K562 (cell line): ENCODE results near the gene SIRT7. TPM values are rescaled to one million over a fixed set of nuclear protein-coding genes. Genes with fewer than 3 reads are reported as not detected.
A peak's percentile ranks its signal among the peaks of the same experiment; 100 is the strongest.

Experiments used
- ATAC-seq: fragments of 200-7000 bp; cut with Tn5 transposase; 3 replicates; pipeline ENCODE4 v1.9.1; 2020; ENCODE audit warnings: moderate library complexity
- BruUV-seq: library from RNA; stranded (reverse); fragments of 400-500 nt; replicated peaks from 2 replicates; lab custom pipeline; 2021; lab: Mats Ljungman, UMichigan
- CTCF ChIA-PET: fragments of 300-600 bp; formaldehyde crosslinking; extraction: SDS; loops from one replicate; lab custom pipeline; 2021; ENCODE audit warnings: low intra/inter-chr PET ratio; lab: Yijun Ruan, JAX
- POLR2A ChIA-PET: fragments of 300-600, 350-650 bp; sonication (Branson Sonifier 250); formaldehyde crosslinking; extraction: SDS; loops from one replicate; lab custom pipeline; 2021; ENCODE audit warnings: antibody characterized with exemption, inconsistent platforms; lab: Yijun Ruan, JAX
- DNase-seq, 4 experiments: peaks; one replicate each; pipeline versions ENCODE4 v3.0.0 to v3.0.0-alpha.2; 2011 to 2018; ENCODE audit warnings: low spot score in 3 of 4, mixed read lengths in 3 of 4; ENCODE audit errors: extremely low read depth in 1 of 4
- FAIRE-seq: peaks from 2 replicates; lab custom pipeline; 2011; peaks lifted over from hg19 to GRCh38; lab: Jason Lieb, UNC
- H2AFZ ChIP-seq: 2 replicates; pipeline ENCODE4 v1.6.0; 2011; ENCODE audit warnings: low read depth, low read length, control low read depth, inconsistent platforms
- H3K27ac ChIP-seq: fragments of 200-600 bp; 3 replicates; pipeline ENCODE4 v1.8.0; 2011; ENCODE audit warnings: low read depth, mild to moderate bottlenecking, control low read depth, inconsistent platforms, low read length, moderate library complexity, mixed read lengths; ENCODE audit errors: extremely low read depth
- H3K27me3 ChIP-seq, 2 experiments: fragments of 300-600 bp in 1 of 2; 2 replicates in 1 of 2; 3 replicates in 1 of 2; pipeline versions ENCODE4 v1.6.0 to v1.8.0; 2011; ENCODE audit warnings: inconsistent platforms in 2 of 2, low read length in 2 of 2, mild to moderate bottlenecking in 1 of 2, mixed read lengths in 1 of 2, moderate library complexity in 1 of 2; ENCODE audit not compliant: control insufficient read depth in 2 of 2, insufficient read depth in 2 of 2
- H3K36me3 ChIP-seq: fragments of 300-600 bp; 3 replicates; pipeline ENCODE4 v1.8.0; 2011; ENCODE audit warnings: mild to moderate bottlenecking, low read length, inconsistent platforms; ENCODE audit not compliant: control insufficient read depth, insufficient read depth
- H3K4me1 ChIP-seq, 2 experiments: fragments of 200-600 bp in 1 of 2; replicated peaks in 1 of 2; 2 replicates in 1 of 2; 3 replicates in 1 of 2; pipeline versions ENCODE4 v1.5.1 to v1.8.0; 2011; ENCODE audit warnings: inconsistent platforms in 2 of 2, low read length in 2 of 2, mild to moderate bottlenecking in 1 of 2, mixed read lengths in 1 of 2, moderate library complexity in 1 of 2; ENCODE audit not compliant: control insufficient read depth in 2 of 2, insufficient read depth in 2 of 2
- H3K4me2 ChIP-seq: 2 replicates; pipeline ENCODE4 v1.6.1; 2011; ENCODE audit warnings: low read length, control low read depth, inconsistent platforms, mixed read lengths; ENCODE audit not compliant: insufficient read depth
- H3K4me3 ChIP-seq: fragments of 200-600 bp; sonication (generic), shearing (Covaris generic); 2 replicates; pipeline ENCODE4 v1.5.1; 2016; ENCODE audit warnings: control low read depth, inconsistent platforms
- H3K79me2 ChIP-seq: fragments of 200-600 bp; 3 replicates; pipeline ENCODE4 v1.8.0; 2011; ENCODE audit warnings: low read length, inconsistent platforms; ENCODE audit not compliant: control insufficient read depth, insufficient read depth
- H3K9ac ChIP-seq, 2 experiments: 2 replicates each; pipeline versions ENCODE4 v1.6.0 to v1.6.1; 2011; ENCODE audit warnings: low read depth in 2 of 2, low read length in 2 of 2, control low read depth in 1 of 2, inconsistent platforms in 1 of 2, mild to moderate bottlenecking in 1 of 2, mixed read lengths in 1 of 2; ENCODE audit not compliant: insufficient read depth in 1 of 2
- H3K9me1 ChIP-seq: one replicate; pipeline ENCODE4 v1.6.0; 2011; ENCODE audit warnings: inconsistent platforms, mild to moderate bottlenecking, low read length, moderate library complexity; ENCODE audit not compliant: control insufficient read depth, insufficient read depth
- H3K9me3 ChIP-seq: replicated peaks from 2 replicates; pipeline ENCODE4 v1.5.1; 2011; ENCODE audit warnings: low read depth, low read length, inconsistent platforms; ENCODE audit not compliant: control insufficient read depth, insufficient read depth
- H4K20me1 ChIP-seq: replicated peaks from 2 replicates; pipeline ENCODE4 v1.6.1; 2011; ENCODE audit warnings: low read length, inconsistent platforms, mixed read lengths; ENCODE audit not compliant: control insufficient read depth, insufficient read depth
- ETS2 ChIP-seq: IDR thresholded peaks from 2 replicates; pipeline ENCODE4 v1.6.1; 2016; ENCODE audit warnings: borderline replicate concordance, missing genetic modification characterization, mild to moderate bottlenecking, moderate library complexity, missing compliant biosample characterization; ENCODE audit not compliant: poor library complexity, severe bottlenecking
- HNRNPUL1 ChIP-seq: fragments of 200-400 bp; formaldehyde crosslinking; IDR thresholded peaks from 2 replicates; pipeline ENCODE4 v1.6.1; 2017; ENCODE audit warnings: low read length
- MTA1 ChIP-seq: fragments of 450-650 bp; IDR thresholded peaks from 2 replicates; pipeline ENCODE4 v1.6.1; 2017; ENCODE audit warnings: borderline replicate concordance
- MYNN ChIP-seq, 2 experiments: sonication (generic); formaldehyde crosslinking in 1 of 2; IDR thresholded peaks; 2 replicates each; pipeline versions ENCODE4 v1.5.0 to v1.6.1; 2016 to 2020; ENCODE audit warnings: antibody characterized with exemption in 1 of 2, missing genetic modification reagents in 1 of 2
- PCBP2 ChIP-seq: fragments of 200-400 bp; formaldehyde crosslinking; IDR thresholded peaks from 2 replicates; pipeline ENCODE4 v1.6.1; 2018; ENCODE audit warnings: low read length, low read depth, mild to moderate bottlenecking, moderate library complexity; ENCODE audit not compliant: poor library complexity, severe bottlenecking
- PRPF4 ChIP-seq: fragments of 200-400 bp; formaldehyde crosslinking; IDR thresholded peaks from one replicate; pipeline ENCODE4 v1.6.1; 2017; ENCODE audit warnings: low read length, low read depth, mild to moderate bottlenecking; ENCODE audit not compliant: insufficient read depth, poor library complexity, severe bottlenecking
- RCOR1 ChIP-seq, 2 experiments: IDR thresholded peaks; 2 replicates each; pipeline ENCODE4 v1.6.1; 2012; ENCODE audit warnings: low read depth in 2 of 2, low read length in 2 of 2, borderline replicate concordance in 1 of 2, improper control_type of control experiment in 1 of 2
- STAG1 ChIP-seq: sonication (generic); formaldehyde crosslinking; IDR thresholded peaks from 2 replicates; pipeline ENCODE4 v1.5.0; 2020; ENCODE audit warnings: missing genetic modification reagents, borderline replicate concordance
- WGBS: fragments of 100-300 bp; shearing (Covaris generic); methylation state at CpG from one replicate; pipeline ENCODE4 v1.1.6; 2016; ENCODE audit warnings: low coverage, mixed read lengths; ENCODE audit not compliant: insufficient coverage; ENCODE audit errors: missing lambda C conversion rate; 5-methylcytosine and 5-hydroxymethylcytosine counted together
- in situ Hi-C: fragments of 300-500 bp; cut with MboI; formaldehyde crosslinking; loops from 4 replicates; pipeline ENCODE4 v1.15.0; 2018; ENCODE audit warnings: inconsistent platforms, mixed read lengths
- intact Hi-C: fragments of 100-400 bp; cut with micrococcal nuclease; formaldehyde crosslinking; loops from 2 replicates; pipeline ENCODE4 v1.14.2; 2022
- polyA plus RNA-seq, 8 experiments: library from polyadenylated mRNA; depleted of rRNA in 4 of 8; stranded (reverse) in 5 of 8; unstranded in 3 of 8; fragments of >200 nt; fragmentation: Nextera tagmentation in 2 of 8; fragmentation: Illumina TruSeq in 1 of 8; extraction: Ambion mirVana in 2 of 8; extraction: Trizol in 1 of 8; gene quantifications; 2 replicates each; pipeline versions ENCODE4 v1.2.1 to v1.2.3, GENCODE V29; 2011 to 2014; ENCODE audit warnings: inconsistent platforms in 1 of 8, missing spikeins in 1 of 8
- total RNA-seq, 7 experiments: library from RNA; depleted of rRNA in 6 of 7; stranded (reverse); fragments of >200 nt in 6 of 7; fragmentation: Illumina TruSeq in 2 of 7; extraction: Trizol in 2 of 7; gene quantifications; 2 replicates each; pipeline versions ENCODE4 v1.2.1 to v1.2.3, GENCODE V29; 2011 to 2021; ENCODE audit warnings: low replicate concordance in 1 of 7
- TF ChIP-seq, protein P1 (sequence below): fragments of 450-650 bp; IDR thresholded peaks from 2 replicates; pipeline ENCODE4 v1.6.1; 2017; ENCODE audit warnings: antibody characterized with exemption, mild to moderate bottlenecking
- TF ChIP-seq, protein P2 (sequence below): sonication (generic); formaldehyde crosslinking; IDR thresholded peaks from 2 replicates; pipeline ENCODE4 v1.8.0; 2022; ENCODE audit warnings: mild to moderate bottlenecking, missing genetic modification reagents
- TF ChIP-seq, protein P3 (sequence below): fragments of 200-800 bp; sonication (Bioruptor generic); IDR thresholded peaks from 2 replicates; pipeline ENCODE4 v1.6.1; 2017; ENCODE audit warnings: missing genetic modification characterization, missing compliant biosample characterization

SIRT7 gene
- total and polyA plus RNA-seq, 9 of the 15 experiments (the other 6 are each of a cell fraction or from before 2014, with no cell fraction given), result 1.6 to 54.8 (median 20.3) TPM

DNA sequence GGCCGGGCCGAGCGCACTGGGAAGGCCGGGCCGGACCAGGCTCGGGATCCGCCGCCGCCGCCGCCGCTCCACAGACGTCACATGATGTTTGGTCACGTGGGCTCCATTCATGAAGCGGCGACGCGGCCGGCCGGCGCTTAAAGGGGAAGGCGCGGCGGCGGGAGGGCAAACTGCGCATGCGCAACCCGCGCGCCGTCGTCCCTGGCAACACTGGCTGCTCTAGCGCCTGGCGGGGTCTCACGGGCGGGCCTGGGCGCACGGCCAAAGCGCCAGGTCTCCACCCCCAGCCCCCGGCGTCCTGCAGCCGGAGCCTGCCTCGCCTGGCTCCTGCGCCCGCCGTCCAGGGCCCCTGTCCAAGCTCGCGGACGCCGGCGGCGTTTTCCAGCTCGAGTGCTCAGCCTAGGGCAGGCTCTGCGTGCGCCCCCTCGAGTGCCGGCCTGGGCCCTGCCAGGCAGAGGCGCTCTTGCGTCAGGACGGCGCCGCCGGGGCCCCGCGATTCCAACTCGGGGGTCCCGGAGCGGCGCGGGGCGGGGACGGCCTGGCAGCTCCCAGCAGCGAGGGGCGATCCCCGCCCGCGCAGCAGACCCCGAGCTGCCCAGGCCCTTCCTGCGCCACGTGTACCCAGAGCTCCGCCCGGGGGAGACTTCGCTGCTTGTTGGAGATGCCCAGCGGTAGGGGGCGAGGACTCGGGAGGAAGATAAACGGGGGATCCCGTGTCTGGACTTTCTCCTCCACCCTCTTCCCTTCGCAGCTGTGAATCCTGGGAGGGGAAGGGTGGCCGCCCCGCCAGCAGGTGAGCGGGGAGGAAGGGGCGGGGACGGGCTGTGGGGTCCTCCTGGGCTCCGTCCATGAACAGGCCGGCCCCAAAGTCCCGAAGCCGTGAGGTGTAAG, 9.9 kb upstream of the SIRT7 start, which contains the start of gene MAFG (continued):
- TF ChIP-seq STAG1 (no peak), HNRNPUL1 (no peak)

DNA sequence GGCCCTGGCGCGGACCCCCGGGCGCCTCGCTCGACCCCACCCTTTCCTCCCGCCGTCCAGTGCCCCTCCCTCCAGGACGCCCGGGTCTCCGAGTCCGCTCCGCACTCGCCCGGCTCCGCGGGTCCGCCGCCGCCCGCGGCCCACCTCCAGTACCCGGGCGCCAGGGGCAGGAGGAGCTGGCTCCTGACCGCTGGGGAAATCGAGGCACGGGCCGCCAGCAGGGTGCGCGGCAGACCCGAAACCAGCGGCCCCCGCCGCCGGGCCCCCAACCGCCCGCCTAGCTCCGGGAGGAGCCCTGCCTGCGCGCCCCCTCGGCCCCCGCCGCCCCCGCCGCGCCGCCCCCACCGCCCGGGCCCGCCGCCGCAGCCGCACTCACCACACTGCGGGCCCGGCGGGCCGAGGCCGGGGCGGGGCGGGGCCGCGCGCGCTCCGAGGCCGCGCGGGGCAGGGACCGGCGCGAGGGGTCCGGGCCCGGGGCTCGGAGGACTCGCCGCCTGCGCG, 9.2 kb upstream of the SIRT7 start:
- H3K36me3 ChIP-seq, result peaks cover 8% of the 10 kb centered on the region; the same call in 2 of the 3 replicates
- intact Hi-C loops (no loop called here), in situ Hi-C loops (no loop called here)
- H3K9me1 ChIP-seq, result peaks cover 6% of the 10 kb centered on the region
- peaks cover 69% of the 10 kb centered on the region for H3K79me2 ChIP-seq
- BruUV-seq, result no TSS peak
- ChIA-PET POLR2A (interaction anchor here (0.7 to 4.8 kb wide), 9 partner anchors 9 to 244 kb away, joined by 3 to 32 read pairs (median 5); partner anchors contain the start of genes ARL16, HGS and PYCR1), CTCF (interaction anchor here (0.8 kb wide), 1 partner anchor 11 kb away, joined by 3 read pairs; no protein-coding TSS in a partner anchor)
- H3K4me3 ChIP-seq, result peak overlapping the region; percentile 81
- no peak overlapping the region for H2AFZ ChIP-seq
- ATAC-seq (no peak), FAIRE-seq (no peak), DNase-seq (peak in 1 of 4 experiments; percentile 74)
- no peaks in the 10 kb centered on the region for H3K27me3 ChIP-seq
- 0% methylated on average over 4 of the region's 78 CpGs for WGBS
- H4K20me1 ChIP-seq, result peaks cover 11% of the 10 kb centered on the region
- peak overlapping the region; percentile 98 for H3K27ac ChIP-seq
- no peaks in the 10 kb centered on the region for H3K9me3 ChIP-seq
- peaks cover 39 to 95% of the 10 kb centered on the region in 2 experiments for H3K4me1 ChIP-seq
- H3K4me2 ChIP-seq, result peak overlapping the region; percentile 89
- peak overlapping the region; percentile 93 to 95 for H3K9ac ChIP-seq
- peak; percentile 11 for TF ChIP-seq PCBP2
- TF ChIP-seq PRPF4, result peak; percentile 15
- no peak for TF ChIP-seq ETS2 (tag)
- TF ChIP-seq, protein P1, sequence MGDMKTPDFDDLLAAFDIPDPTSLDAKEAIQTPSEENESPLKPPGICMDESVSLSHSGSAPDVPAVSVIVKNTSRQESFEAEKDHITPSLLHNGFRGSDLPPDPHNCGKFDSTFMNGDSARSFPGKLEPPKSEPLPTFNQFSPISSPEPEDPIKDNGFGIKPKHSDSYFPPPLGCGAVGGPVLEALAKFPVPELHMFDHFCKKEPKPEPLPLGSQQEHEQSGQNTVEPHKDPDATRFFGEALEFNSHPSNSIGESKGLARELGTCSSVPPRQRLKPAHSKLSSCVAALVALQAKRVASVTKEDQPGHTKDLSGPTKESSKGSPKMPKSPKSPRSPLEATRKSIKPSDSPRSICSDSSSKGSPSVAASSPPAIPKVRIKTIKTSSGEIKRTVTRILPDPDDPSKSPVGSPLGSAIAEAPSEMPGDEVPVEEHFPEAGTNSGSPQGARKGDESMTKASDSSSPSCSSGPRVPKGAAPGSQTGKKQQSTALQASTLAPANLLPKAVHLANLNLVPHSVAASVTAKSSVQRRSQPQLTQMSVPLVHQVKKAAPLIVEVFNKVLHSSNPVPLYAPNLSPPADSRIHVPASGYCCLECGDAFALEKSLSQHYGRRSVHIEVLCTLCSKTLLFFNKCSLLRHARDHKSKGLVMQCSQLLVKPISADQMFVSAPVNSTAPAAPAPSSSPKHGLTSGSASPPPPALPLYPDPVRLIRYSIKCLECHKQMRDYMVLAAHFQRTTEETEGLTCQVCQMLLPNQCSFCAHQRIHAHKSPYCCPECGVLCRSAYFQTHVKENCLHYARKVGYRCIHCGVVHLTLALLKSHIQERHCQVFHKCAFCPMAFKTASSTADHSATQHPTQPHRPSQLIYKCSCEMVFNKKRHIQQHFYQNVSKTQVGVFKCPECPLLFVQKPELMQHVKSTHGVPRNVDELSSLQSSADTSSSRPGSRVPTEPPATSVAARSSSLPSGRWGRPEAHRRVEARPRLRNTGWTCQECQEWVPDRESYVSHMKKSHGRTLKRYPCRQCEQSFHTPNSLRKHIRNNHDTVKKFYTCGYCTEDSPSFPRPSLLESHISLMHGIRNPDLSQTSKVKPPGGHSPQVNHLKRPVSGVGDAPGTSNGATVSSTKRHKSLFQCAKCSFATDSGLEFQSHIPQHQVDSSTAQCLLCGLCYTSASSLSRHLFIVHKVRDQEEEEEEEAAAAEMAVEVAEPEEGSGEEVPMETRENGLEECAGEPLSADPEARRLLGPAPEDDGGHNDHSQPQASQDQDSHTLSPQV, result 0 out of 2 replicates have a peak, but pooled peaks have one; percentile 2
- TF ChIP-seq MYNN (IDR thresholded peaks at IDR 0.05), result 0 out of 2 replicates have a peak, but pooled peaks have one; percentile 7
- TF ChIP-seq MYNN (CRISPR knock-in tag; IDR thresholded peaks at IDR 0.05), result no peak
- TF ChIP-seq, protein P2, sequence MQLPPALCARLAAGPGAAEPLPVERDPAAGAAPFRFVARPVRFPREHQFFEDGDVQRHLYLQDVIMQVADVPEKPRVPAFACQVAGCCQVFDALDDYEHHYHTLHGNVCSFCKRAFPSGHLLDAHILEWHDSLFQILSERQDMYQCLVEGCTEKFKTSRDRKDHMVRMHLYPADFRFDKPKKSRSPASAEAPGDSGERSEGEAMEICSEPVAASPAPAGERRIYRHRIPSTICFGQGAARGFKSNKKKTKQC (CRISPR knock-in tag), result peak; percentile 40; the same call in 1 of the 2 replicates
- TF ChIP-seq, protein P3, sequence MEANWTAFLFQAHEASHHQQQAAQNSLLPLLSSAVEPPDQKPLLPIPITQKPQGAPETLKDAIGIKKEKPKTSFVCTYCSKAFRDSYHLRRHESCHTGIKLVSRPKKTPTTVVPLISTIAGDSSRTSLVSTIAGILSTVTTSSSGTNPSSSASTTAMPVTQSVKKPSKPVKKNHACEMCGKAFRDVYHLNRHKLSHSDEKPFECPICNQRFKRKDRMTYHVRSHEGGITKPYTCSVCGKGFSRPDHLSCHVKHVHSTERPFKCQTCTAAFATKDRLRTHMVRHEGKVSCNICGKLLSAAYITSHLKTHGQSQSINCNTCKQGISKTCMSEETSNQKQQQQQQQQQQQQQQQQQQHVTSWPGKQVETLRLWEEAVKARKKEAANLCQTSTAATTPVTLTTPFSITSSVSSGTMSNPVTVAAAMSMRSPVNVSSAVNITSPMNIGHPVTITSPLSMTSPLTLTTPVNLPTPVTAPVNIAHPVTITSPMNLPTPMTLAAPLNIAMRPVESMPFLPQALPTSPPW (CRISPR knock-in tag), result peak; percentile 78
- TF ChIP-seq RCOR1 (IDR thresholded peaks at IDR 0.05; ENCODE audit: borderline replicate concordance in 1 of 2, low read depth in 2 of 2, low read length in 2 of 2), result no peak
- no peak for TF ChIP-seq MTA1
